ENCODE measurements around the gene CYTH3. TPM values are rescaled to one million over a fixed set of nuclear protein-coding genes. Genes with fewer than 3 reads are reported as not detected.

Gene CYTH3
- total RNA-seq, 1 experiment from 2014 or later = 29.1 TPM

- Mint-ChIP-seq H3K36me3 (ENCODE audit: insufficient read depth, unreplicated experiment) (peaks cover 9% of the 10 kb centered on the region), H3K9me3 (ENCODE audit: unreplicated experiment) (no peaks in the 10 kb centered on the region), H3K27ac (ENCODE audit: unreplicated experiment) (no peak overlapping the region), H3K4me1 (ENCODE audit: low read depth, unreplicated experiment) (no peaks in the 10 kb centered on the region), H3K4me3 (ENCODE audit: unreplicated experiment) (no peak overlapping the region), H3K27me3 (ENCODE audit: insufficient read depth, unreplicated experiment) (no peaks in the 10 kb centered on the region)
- intact Hi-C loops (cut with micrococcal nuclease; ENCODE audit: unreplicated experiment) = no loop called here
- CTCF ChIA-PET = no interaction called here
- TF ChIP-seq CTCF (IDR thresholded peaks at IDR 0.05; ENCODE audit: insufficient read depth in 1 of 2, low read depth in 1 of 2, low read length in 1 of 2, severe bottlenecking in 1 of 2, unreplicated experiment in 1 of 2) = no peak
- no peaks in the 10 kb centered on the region for H3K4me1 ChIP-seq
- DNase-seq = no peak
- H3K9me3 ChIP-seq = no peaks in the 10 kb centered on the region
- no peaks in the 10 kb centered on the region for H3K27me3 ChIP-seq (replicated peaks; ENCODE audit: control insufficient read depth, insufficient read depth, low read length)
- H3K4me3 ChIP-seq (ENCODE audit: low read depth, low read length) = no peak overlapping the region
- no peaks in the 10 kb centered on the region for H3K36me3 ChIP-seq (ENCODE audit: control insufficient read depth, insufficient read depth, low read length)
- no TSS peak for BruUV-seq (replicated peaks)
- POLR2A ChIA-PET = no interaction called here
These were observed 94.0 kb downstream of the CYTH3 start for GRCh38 chr7:6178298-6179029.

DNA sequence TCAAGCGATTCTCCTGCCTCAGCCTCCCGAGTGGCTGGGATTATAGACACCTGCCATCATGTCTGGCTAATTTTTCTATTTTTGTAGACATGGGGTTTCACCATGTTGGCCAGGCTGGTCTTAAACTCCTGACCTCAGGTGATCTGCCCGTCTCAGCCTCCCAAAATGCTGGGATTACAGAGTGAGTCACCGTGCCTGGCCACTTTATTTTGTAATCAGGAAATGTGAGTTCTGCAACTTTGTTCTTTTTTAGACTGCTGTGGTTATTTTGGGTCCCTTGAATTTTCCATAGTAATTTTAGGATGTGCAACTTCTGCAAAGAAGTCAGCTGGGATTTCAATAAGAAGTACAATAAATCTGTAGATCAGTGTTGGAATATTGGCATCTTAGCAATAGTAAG lies 96.8 kb downstream of the CYTH3 start:
- Histone ChIP-seq H3K36me3 (ENCODE audit: control insufficient read depth, insufficient read depth, low read length) (no peaks in the 10 kb centered on the region; the same call in 1 of the 2 replicates), H3K4me1 (no peaks in the 10 kb centered on the region), H3K4me3 (ENCODE audit: low read depth, low read length) (no peak overlapping the region), H3K27me3 (replicated peaks; ENCODE audit: control insufficient read depth, insufficient read depth, low read length) (no peaks in the 10 kb centered on the region), H3K9me3 (no peaks in the 10 kb centered on the region)
- TF ChIP-seq CTCF (IDR thresholded peaks at IDR 0.05; ENCODE audit: insufficient read depth in 1 of 2, low read depth in 1 of 2, low read length in 1 of 2, severe bottlenecking in 1 of 2, unreplicated experiment in 1 of 2) = no peak
- Mint-ChIP-seq H3K9me3 (ENCODE audit: unreplicated experiment) (no peaks in the 10 kb centered on the region), H3K27ac (ENCODE audit: unreplicated experiment) (no peak overlapping the region), H3K27me3 (ENCODE audit: insufficient read depth, unreplicated experiment) (no peaks in the 10 kb centered on the region), H3K36me3 (ENCODE audit: insufficient read depth, unreplicated experiment) (peaks cover 14% of the 10 kb centered on the region), H3K4me3 (ENCODE audit: unreplicated experiment) (no peak overlapping the region), H3K4me1 (ENCODE audit: low read depth, unreplicated experiment) (no peaks in the 10 kb centered on the region)
- no TSS peak for BruUV-seq (replicated peaks)
- no peak for DNase-seq
- intact Hi-C loops (cut with micrococcal nuclease; ENCODE audit: unreplicated experiment) = no loop called here
- ChIA-PET CTCF (no interaction called here), POLR2A (no interaction called here)

DNA sequence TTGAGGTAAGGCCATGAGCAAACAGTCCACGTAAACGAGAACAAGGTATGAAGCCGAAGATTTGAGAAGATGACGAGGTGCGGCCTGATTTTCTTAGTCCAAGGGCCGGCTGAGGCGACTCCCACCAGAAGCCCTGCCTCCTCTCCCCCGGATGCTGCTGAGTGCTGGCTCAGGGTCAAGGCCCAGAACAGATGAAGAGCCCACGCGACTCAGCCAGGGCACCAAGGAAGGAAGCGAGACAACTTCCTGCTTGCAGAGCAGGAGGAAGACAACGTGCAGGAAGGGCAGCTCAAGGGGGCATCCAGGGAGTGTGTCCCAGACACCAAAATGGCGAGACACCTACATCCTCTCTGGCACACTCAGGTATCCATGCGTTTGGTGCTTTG lies 99.5 kb downstream of the CYTH3 start:
- Histone ChIP-seq H3K4me3 (ENCODE audit: low read depth, low read length) (no peak overlapping the region), H3K27me3 (replicated peaks; ENCODE audit: control insufficient read depth, insufficient read depth, low read length) (no peaks in the 10 kb centered on the region), H3K4me1 (no peaks in the 10 kb centered on the region), H3K36me3 (ENCODE audit: control insufficient read depth, insufficient read depth, low read length) (no peaks in the 10 kb centered on the region; the same call in 1 of the 2 replicates), H3K9me3 (no peaks in the 10 kb centered on the region)
- no peak for TF ChIP-seq CTCF (IDR thresholded peaks at IDR 0.05; ENCODE audit: insufficient read depth in 1 of 2, low read depth in 1 of 2, low read length in 1 of 2, severe bottlenecking in 1 of 2, unreplicated experiment in 1 of 2)
- H3K27ac Mint-ChIP-seq (ENCODE audit: unreplicated experiment) = no peak overlapping the region
- intact Hi-C loops (cut with micrococcal nuclease; ENCODE audit: unreplicated experiment) = no loop called here
- no peaks in the 10 kb centered on the region for H3K4me1 Mint-ChIP-seq (ENCODE audit: low read depth, unreplicated experiment)
- no peaks in the 10 kb centered on the region for H3K27me3 Mint-ChIP-seq (ENCODE audit: insufficient read depth, unreplicated experiment)
- ChIA-PET POLR2A (no interaction called here), CTCF (interaction anchor here (1.0 kb wide), 1 partner anchor 9 kb away, joined by 3 read pairs; no protein-coding TSS in a partner anchor)
- peaks cover 22% of the 10 kb centered on the region for H3K36me3 Mint-ChIP-seq (ENCODE audit: insufficient read depth, unreplicated experiment)
- H3K9me3 Mint-ChIP-seq (ENCODE audit: unreplicated experiment) = no peaks in the 10 kb centered on the region
- no peak overlapping the region for H3K4me3 Mint-ChIP-seq (ENCODE audit: unreplicated experiment)
- BruUV-seq (replicated peaks) = no TSS peak
- DNase-seq = no peak
